ENCODE measurements around the gene DNMT3L. TPM values are rescaled to one million over a fixed set of nuclear protein-coding genes. Genes with fewer than 3 reads are reported as not detected.
"Not testable (repeated sequence)": the region's sequence is repeated elsewhere in the genome, so short reads cannot be mapped to it uniquely, and the experiment has no call there.

Gene DNMT3L
- total and polyA plus RNA-seq, 2 donors = not detected

DNA sequence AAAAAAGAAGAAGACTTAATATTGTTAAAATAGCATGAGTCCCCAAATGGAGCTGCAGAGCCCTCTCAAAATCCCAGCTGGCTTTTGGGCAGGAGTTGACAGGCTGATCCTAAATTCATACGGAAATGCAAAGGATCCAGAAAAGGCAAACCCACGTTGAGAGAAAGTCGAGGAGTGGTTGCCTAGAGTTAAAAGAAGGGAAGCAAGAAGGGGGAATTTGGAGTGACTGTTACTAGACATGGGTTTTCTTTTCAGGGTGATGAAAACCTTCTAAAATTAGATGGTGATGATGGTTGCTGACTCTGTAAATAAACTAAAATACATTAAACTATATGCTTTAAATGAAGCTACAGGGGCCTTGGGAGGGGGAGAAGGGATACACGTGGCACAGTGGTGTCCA lies 1.6 kb downstream of the DNMT3L start:
- Histone ChIP-seq H3K4me1 (ENCODE audit: insufficient read depth) (no peaks in the 10 kb centered on the region), H3K27ac (ENCODE audit: low read depth) (no peak overlapping the region), H3K4me3 (ENCODE audit: low read depth, low read length) (no peak overlapping the region), H3K36me3 (ENCODE audit: insufficient read depth) (no peaks in the 10 kb centered on the region)
- DNase-seq (ENCODE audit: extremely low spot score) = no peak
- WGBS = 59% methylated on average over 4 of the region's 4 CpGs

DNA sequence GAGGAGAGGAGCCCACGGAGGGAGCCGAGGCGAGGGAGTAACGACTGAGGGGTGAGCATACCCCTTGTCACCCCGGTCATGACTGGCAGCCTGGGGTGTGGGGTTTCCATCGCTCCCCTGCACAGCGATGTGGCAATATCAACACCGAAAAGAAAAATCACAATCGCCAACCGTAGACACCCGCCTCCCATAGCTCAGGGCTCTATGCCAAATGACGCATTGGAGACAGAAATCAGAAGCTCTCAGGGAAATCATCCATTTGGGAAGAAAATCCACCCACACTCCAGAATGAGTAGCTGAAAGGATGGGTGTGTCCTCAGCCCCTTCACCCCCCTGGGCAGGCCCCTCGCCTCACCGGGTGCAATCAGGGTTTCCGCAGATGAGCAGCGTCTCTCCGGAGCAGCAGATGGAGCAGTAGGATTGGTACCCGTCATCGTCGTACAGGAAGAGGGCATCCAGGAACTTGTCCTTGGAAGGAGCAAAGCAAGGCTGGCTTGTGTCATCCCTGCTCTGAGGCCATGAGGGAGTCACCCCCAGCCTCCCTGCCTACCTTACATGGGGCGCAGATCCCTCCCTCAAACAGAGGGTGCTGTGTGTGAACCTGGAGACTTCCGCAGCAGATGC lies 2.5 kb downstream of the DNMT3L start:
- no peaks in the 10 kb centered on the region for H3K36me3 ChIP-seq (ENCODE audit: insufficient read depth)
- 84% methylated on average over 22 of the region's 22 CpGs for WGBS
- no peak for DNase-seq (ENCODE audit: extremely low spot score)
- no peaks in the 10 kb centered on the region for H3K4me1 ChIP-seq (ENCODE audit: insufficient read depth)
- H3K27ac ChIP-seq (ENCODE audit: low read depth) = no peak overlapping the region
- no peak overlapping the region for H3K4me3 ChIP-seq (ENCODE audit: low read depth, low read length)

DNA sequence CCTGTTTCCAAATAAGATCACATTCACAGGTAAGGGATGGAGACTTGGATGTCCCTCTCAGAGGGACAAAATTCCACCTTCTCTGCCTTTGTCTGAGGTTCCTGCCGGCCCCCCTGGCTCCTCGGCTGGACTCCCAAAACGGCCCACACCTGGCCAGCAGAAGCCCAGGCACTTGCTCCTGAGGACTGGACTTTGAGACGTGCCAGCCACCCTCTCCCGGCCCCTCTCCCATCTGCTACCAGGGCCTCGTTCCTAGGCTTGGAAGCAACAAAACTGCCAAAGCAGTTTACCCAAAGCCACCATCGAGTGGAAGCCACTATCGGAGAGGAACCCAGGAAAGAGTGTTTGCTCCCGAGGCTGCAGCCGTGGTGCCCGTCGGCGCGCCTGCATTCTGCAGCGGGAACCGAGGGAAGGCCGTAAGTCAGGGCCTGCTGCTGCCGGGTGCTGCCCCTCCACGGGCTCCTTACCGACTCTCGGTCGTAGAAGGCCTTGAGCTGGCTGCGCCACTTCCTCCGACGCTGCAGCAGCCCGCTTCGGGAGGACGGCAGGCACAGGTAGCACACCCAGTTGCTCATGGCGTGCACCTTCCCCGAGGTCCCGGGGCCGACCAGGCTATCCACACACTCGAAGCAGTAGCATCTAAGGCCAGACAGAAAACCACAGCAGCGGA lies 3.5 kb downstream of the DNMT3L start:
- Histone ChIP-seq H3K4me3 (ENCODE audit: low read depth, low read length) (no peak overlapping the region), H3K36me3 (ENCODE audit: insufficient read depth) (no peaks in the 10 kb centered on the region), H3K4me1 (ENCODE audit: insufficient read depth) (no peaks in the 10 kb centered on the region), H3K27ac (ENCODE audit: low read depth) (no peak overlapping the region)
- DNase-seq (ENCODE audit: extremely low spot score) = no peak
- WGBS = 89% methylated on average over 34 of the region's 34 CpGs

DNA sequence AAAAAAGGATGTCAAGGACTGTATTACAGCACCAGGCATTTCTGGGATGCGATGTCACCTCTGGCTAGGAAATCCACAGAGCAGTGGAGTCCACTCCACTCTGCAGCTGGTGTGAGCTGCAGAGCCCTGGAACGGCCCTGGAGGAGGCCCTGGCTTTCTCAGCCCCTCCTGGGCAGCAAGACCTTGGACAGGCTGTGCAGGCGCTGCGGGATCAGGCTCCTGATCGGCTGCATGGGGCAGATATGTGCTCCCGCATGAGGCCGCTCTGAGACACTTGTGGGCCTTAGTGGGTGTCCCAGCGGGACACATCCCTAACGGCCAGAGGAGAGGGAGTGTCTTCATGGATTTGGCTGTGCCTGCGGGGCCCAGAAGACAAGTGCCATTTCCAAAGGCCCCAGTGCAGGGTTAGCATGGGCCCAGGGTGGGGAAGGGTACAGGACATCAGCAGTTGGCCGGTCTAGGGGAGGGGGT lies 6.2 kb downstream of the DNMT3L start:
- H3K27ac ChIP-seq (ENCODE audit: low read depth) = no peak overlapping the region
- DNase-seq (ENCODE audit: extremely low spot score) = no peak
- H3K36me3 ChIP-seq (ENCODE audit: insufficient read depth) = no peaks in the 10 kb centered on the region
- H3K4me1 ChIP-seq (ENCODE audit: insufficient read depth) = no peaks in the 10 kb centered on the region
- WGBS = 80% methylated on average over 11 of the region's 11 CpGs
- H3K4me3 ChIP-seq (ENCODE audit: low read depth, low read length) = no peak overlapping the region

DNA sequence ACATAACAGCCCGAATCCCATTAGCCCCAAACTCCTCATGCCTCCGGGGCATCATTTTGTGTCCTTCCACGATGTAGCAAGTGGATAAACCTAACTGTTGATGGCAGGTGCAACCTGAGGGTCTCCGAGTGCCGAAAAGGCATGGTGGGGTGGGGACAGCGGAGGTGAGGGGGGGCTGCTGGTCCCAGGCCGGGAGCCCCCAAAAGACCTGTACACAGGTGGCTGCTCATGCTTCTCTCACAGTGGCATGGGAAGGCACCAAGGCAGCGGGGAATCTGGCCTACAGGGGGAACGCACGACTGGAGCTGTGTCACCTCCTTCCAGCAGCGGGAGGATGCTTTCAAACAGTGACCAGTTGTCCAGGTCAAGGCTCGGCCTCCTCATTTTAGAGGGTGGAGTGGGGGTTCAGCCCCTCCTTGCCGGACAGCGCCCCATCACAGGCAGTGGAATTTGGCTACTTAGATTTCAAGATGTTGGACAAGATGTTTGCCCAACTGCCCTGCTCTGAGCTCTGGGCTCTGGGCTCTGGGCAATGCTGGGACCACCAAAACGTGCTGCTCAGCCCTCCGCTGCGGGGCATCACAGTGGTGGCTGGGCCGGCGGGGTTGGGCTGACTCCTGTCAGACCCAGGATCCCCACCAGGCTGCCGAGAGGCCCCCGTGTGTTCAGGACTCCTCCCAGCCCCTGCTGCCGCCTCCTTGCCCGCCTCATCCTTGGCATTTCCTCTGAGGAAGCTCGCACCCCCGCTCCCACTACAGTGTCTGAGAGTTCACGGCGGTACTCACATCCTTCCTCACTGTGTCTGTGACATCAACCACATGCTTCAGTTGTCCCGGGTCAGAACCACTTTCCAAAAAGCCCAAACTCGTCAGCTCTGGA lies 7.6 kb downstream of the DNMT3L start:
- Histone ChIP-seq H3K27ac (ENCODE audit: low read depth) (no peak overlapping the region), H3K4me1 (ENCODE audit: insufficient read depth) (no peaks in the 10 kb centered on the region), H3K4me3 (ENCODE audit: low read depth, low read length) (no peak overlapping the region), H3K36me3 (ENCODE audit: insufficient read depth) (no peaks in the 10 kb centered on the region)
- 69% methylated on average over 29 of the region's 29 CpGs for WGBS
- DNase-seq (ENCODE audit: extremely low spot score) = no peak

DNA sequence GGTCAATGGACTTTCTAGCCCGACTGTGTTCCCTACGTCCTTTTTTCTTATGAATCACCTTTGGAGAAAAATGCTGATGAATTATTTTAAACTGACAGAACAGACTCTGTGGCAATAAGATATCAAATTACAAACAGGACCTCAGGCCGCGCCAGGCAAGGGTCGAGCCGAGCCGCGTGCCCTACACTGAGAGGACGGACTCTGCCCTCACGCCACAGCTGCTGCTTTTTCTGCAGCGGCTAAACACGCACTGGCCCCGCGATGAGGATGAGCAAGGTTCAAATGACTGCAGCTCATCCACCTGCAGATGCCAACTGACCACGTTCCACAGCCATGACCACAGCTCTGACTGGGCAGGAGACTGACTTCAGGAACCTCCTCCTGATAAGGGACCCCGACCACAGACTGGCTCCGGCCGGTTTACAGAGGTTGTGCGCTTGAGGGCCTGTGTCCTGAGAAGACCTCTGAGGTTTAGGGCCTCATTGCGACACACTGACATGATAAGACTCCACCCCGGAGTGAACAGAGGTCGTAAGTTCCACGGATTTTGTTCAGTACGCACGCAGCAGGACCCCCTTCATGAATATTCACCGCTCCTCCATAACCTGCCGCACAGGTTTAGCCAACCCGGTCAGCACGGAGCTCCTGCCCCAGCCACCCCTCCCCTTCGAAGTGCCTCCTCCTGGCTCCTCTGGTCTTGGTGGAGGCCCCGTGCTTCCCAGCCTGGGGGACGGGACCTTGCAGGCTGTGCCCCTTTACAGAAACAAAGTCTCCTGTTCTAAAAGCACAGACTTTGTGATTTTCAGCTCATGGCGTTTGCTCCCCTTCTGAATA lies 12.3 kb downstream of the DNMT3L start:
- not testable (repeated sequence) for H3K27ac ChIP-seq (ENCODE audit: low read depth); H3K36me3 ChIP-seq (ENCODE audit: insufficient read depth); H3K4me1 ChIP-seq (ENCODE audit: insufficient read depth); DNase-seq (ENCODE audit: extremely low spot score); H3K4me3 ChIP-seq (ENCODE audit: low read depth, low read length)
- WGBS = no CpG with 5 or more reads among the region's 33 CpGs

DNA sequence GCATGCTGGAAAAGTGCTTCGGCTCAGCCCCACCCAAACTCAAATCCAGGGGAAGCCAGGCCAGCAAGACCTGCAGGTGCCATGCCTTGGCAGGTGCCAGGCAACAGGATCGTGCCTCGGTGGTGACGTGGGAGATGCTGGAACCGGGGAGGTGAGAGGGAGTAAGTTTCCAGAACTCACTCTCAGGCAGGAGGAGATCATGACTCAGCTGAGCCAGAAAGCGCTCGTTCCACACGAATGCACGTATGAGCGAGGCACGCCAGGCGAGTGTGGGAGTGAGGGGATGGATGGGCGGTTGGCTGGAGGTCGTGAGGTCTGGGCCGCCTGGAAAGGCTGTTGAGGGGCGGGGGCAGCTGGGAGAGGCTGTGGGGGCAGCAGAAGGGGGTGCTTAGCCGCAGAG lies 13.8 kb downstream of the DNMT3L start:
- not testable (repeated sequence) for H3K27ac ChIP-seq (ENCODE audit: low read depth); H3K36me3 ChIP-seq (ENCODE audit: insufficient read depth); H3K4me1 ChIP-seq (ENCODE audit: insufficient read depth); H3K4me3 ChIP-seq (ENCODE audit: low read depth, low read length); DNase-seq (ENCODE audit: extremely low spot score)
- no CpG with 5 or more reads among the region's 17 CpGs for WGBS

DNA sequence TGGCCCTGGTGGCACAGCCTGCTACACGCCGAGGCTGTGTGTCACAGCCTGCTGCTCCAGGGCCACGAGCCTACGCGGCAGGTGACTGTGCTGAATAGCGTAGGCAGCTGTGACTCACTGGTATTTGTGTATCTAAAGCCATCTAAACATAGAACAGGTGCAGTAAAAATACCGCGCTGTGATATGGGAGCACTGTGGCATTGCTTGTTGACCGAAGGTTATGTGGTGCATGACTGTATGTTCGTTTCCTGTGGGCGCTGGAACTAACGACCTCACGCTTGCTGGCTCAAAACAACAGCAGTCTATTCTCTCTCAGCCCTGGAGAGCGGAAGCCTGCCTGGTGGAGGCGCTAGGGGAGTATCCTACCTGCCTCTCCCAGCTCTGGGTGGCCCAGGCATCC lies 17.7 kb downstream of the DNMT3L start:
- no CpG with 5 or more reads among the region's 15 CpGs for WGBS
- DNase-seq (ENCODE audit: extremely low spot score); H3K4me3 ChIP-seq (ENCODE audit: low read depth, low read length); H3K4me1 ChIP-seq (ENCODE audit: insufficient read depth); H3K36me3 ChIP-seq (ENCODE audit: insufficient read depth); H3K27ac ChIP-seq (ENCODE audit: low read depth): not testable (repeated sequence)

DNA sequence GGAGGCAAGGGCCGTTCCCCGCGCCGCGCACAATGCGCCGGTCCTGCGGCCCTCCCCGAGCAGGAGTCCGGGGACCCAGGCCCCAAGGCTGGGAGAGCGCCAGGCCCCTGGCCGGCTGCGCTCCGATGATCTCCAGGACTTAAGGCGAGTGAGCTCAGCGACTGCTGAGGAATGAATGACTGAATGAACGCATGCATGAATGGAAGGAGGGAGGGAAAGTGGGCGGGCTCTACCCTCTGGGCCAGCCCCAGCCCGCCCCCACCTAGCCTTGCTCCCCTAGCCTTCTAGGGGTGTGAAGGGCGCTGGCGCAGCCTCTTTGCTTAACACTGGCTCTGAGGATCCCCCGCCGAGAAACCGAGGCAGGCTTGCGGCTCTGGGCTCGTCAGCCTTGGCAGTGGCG lies 20.4 kb downstream of the DNMT3L start:
- not testable (repeated sequence) for H3K27ac ChIP-seq (ENCODE audit: low read depth); H3K4me3 ChIP-seq (ENCODE audit: low read depth, low read length); DNase-seq (ENCODE audit: extremely low spot score); H3K4me1 ChIP-seq (ENCODE audit: insufficient read depth); H3K36me3 ChIP-seq (ENCODE audit: insufficient read depth)
- WGBS = no CpG with 5 or more reads among the region's 27 CpGs

DNA sequence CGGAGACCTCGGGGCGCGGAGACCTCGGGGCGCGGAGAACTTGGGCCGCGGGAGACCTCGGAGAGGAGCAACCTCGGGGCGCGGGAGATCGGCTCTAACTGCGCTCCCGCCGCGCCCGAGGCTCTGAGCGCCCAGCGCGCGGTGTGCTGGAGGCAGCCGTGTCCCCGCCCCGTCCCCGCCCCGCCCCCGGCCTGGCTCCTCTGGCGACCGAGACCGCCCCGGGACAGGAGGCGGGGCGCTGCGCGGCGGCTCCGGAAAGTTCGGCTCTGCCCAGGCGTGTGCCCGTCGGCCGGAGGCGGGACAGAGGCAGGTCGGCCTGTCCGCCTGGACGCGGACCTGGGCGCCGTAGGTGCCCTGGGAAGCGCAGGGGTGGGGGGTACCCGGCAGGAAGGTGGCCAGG lies 20.9 kb downstream of the DNMT3L start, which contains the start of gene ICOSLG:
Gene ICOSLG, minus strand, starts transcription at position 102 of the 400 bp plus-strand sequence. CDS start 126 bp downstream, outside the sequence.
- H3K27ac ChIP-seq (ENCODE audit: low read depth); H3K36me3 ChIP-seq (ENCODE audit: insufficient read depth); DNase-seq (ENCODE audit: extremely low spot score); H3K4me1 ChIP-seq (ENCODE audit: insufficient read depth); H3K4me3 ChIP-seq (ENCODE audit: low read depth, low read length): not testable (repeated sequence)
- whole genome bisulfite sequencing = no CpG with 5 or more reads among the region's 53 CpGs

DNA sequence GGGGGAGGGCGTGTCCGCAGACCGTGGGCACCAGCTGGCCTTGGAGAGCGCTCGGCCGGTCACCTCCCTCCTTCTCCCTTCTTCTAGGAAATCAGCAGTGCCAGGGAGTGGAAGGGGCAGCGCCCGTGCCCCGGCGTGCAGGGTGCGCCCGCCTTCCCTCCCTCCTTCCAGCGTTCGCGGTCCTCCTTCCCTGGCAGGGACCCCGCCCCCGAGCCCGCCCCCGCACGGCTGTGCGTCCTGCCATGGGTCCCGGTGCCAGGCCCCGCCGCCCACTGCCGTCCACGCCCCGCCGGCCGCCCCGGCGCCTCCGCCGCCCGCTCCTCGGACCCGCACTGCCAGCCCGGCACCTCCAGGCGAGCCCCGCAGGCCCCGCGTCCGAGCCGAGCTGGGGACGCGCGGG lies 21.3 kb downstream of the DNMT3L start:
- not testable (repeated sequence) for DNase-seq (ENCODE audit: extremely low spot score)
- WGBS = no CpG with 5 or more reads among the region's 46 CpGs

DNA sequence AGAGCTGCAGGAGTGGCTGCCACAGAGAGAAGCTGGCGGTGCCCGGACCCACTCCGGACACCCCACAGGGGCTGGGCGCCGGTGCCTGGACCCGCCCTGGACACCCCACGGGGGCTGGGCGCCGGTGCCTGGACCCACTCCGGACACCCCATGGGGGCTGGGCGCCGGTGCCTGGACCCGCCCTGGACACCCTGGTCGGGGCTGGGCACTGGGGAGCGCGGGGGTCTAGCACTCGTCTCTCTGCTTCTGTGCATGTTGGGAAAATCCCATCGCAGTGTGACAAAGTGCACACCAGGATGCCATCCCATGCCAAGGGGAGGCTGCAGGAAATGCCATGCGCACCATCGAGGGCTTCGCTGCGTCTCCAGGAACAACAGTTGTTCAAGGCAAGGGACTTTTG lies 32.1 kb downstream of the DNMT3L start:
- H3K4me3 ChIP-seq (ENCODE audit: low read depth, low read length); DNase-seq (ENCODE audit: extremely low spot score); H3K36me3 ChIP-seq (ENCODE audit: insufficient read depth); H3K27ac ChIP-seq (ENCODE audit: low read depth); H3K4me1 ChIP-seq (ENCODE audit: insufficient read depth): not testable (repeated sequence)
- 91% methylated on average over 19 of the region's 22 CpGs for WGBS

More for the DNA sequence above, 21.3 kb downstream of the DNMT3L start:
- not testable (repeated sequence) for H3K27ac ChIP-seq (ENCODE audit: low read depth); H3K4me3 ChIP-seq (ENCODE audit: low read depth, low read length); H3K36me3 ChIP-seq (ENCODE audit: insufficient read depth); H3K4me1 ChIP-seq (ENCODE audit: insufficient read depth)

DNA sequence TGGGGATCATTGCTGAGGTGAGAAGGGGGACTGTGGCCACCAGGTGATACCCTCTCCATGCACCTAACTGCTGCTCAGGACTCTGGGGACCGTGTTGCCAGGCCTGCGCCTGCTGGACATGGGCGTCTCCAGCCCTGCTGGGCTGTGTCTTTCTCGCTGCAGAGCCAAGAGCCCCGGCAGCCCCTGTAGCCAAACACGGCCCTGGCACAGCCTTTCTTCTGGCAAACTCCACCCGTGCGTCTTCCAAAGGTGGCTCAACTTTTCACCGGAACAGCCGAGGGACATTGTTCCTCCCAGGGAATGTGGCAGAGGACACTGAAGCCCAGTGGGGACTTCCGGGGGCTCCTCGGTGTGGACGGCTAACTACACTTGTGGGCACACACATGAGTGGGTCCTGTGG lies 33.6 kb downstream of the DNMT3L start:
- H3K36me3 ChIP-seq (ENCODE audit: insufficient read depth); H3K4me3 ChIP-seq (ENCODE audit: low read depth, low read length); H3K4me1 ChIP-seq (ENCODE audit: insufficient read depth); DNase-seq (ENCODE audit: extremely low spot score); H3K27ac ChIP-seq (ENCODE audit: low read depth): not testable (repeated sequence)
- WGBS = no CpG with 5 or more reads among the region's 13 CpGs

Data from urinary bladder (tissue), 4 donors.